HCT116 (cell line): ENCODE measurements around the gene SMIM35. TPM values are rescaled to one million over a fixed set of nuclear protein-coding genes. Genes with fewer than 3 reads are reported as not detected.

Experiments
- ATAC-seq: fragments of 200-7000 bp; cut with Tn5 transposase; 2 replicates; pipeline ENCODE4 v1.9.1; 2020; ENCODE audit warnings: mild to moderate bottlenecking, moderate library complexity
- BruUV-seq: library from RNA; stranded (reverse); fragments of 400-500 nt; replicated peaks from 2 replicates; lab custom pipeline; 2021; lab: Mats Ljungman, UMichigan
- CTCF ChIA-PET: fragments of 300-600 bp; sonication (Branson Sonifier 250); formaldehyde crosslinking; loops from one replicate; lab custom pipeline; 2021; ENCODE audit warnings: antibody characterized with exemption; lab: Charles Lee
- POLR2A ChIA-PET: fragments of 300-600, 350-600 bp; sonication (Branson Sonifier 250); formaldehyde crosslinking; loops from one replicate; lab custom pipeline; 2021; ENCODE audit warnings: antibody characterized with exemption; lab: Charles Lee
- RAD21 ChIA-PET, 2 experiments: fragments of 300-600 bp; sonication (Branson Sonifier 250); formaldehyde crosslinking; loops; one replicate each; lab custom pipeline; 2023; ENCODE audit warnings: low total read pairs in 2 of 2; ENCODE audit not compliant: uncharacterized antibody in 2 of 2, unreplicated experiment in 2 of 2, low non-redundant PET in 1 of 2; lab: Charles Lee
- DNase-seq: peaks from one replicate; pipeline ENCODE4 v3.0.0-alpha.2; 2010; ENCODE audit warnings: low read depth, low spot score
- H2AFZ ChIP-seq: fragments of 200-600 bp; shearing (Covaris generic), sonication (generic); 2 replicates; pipeline ENCODE4 v1.6.1; 2017; ENCODE audit warnings: low read depth, mixed run types, mixed read lengths, antibody characterized with exemption, low read length; ENCODE audit not compliant: poor library complexity, severe bottlenecking
- H3K27ac ChIP-seq: 2 replicates; pipeline ENCODE4 v1.5.1; 2012; ENCODE audit warnings: low read depth, low read length
- H3K27me3 ChIP-seq: fragments of 200-600 bp; sonication (generic); 2 replicates; pipeline ENCODE4 v1.6.1; 2016; ENCODE audit warnings: mixed run types, low read length, mixed read lengths; ENCODE audit not compliant: insufficient read depth
- H3K36me3 ChIP-seq, 2 experiments: fragments of 200-500 bp in 1 of 2; fragments of 200-600 bp in 1 of 2; sonication (Bioruptor generic) in 1 of 2; sonication (generic) in 1 of 2; 2 replicates each; pipeline versions ENCODE4 v1.5.1 to v1.6.1; 2014 to 2016; ENCODE audit warnings: low read length in 2 of 2, inconsistent platforms in 1 of 2, mixed read lengths in 1 of 2, mixed run types in 1 of 2; ENCODE audit not compliant: insufficient read depth in 2 of 2, control insufficient read depth in 1 of 2
- H3K4me1 ChIP-seq, 2 experiments: fragments of 200-600 bp in 1 of 2; sonication (generic) in 1 of 2; 2 replicates each; pipeline versions ENCODE4 v1.5.1 to v1.6.1; 2012 to 2017; ENCODE audit warnings: low read length in 2 of 2, inconsistent platforms in 1 of 2, mild to moderate bottlenecking in 1 of 2, mixed read lengths in 1 of 2, mixed run types in 1 of 2, moderate library complexity in 1 of 2; ENCODE audit not compliant: insufficient read depth in 2 of 2, control insufficient read depth in 1 of 2
- H3K4me2 ChIP-seq: fragments of 200-600 bp; sonication (generic); 2 replicates; pipeline ENCODE4 v1.6.1; 2017; ENCODE audit warnings: mixed run types, low read length, mixed read lengths
- H3K4me3 ChIP-seq, 2 experiments: fragments of 200-600 bp in 1 of 2; sonication (generic) in 1 of 2; replicated peaks in 1 of 2; 2 replicates each; pipeline ENCODE4 v1.5.1; 2011 to 2016; ENCODE audit warnings: low read length in 2 of 2, control low read depth in 1 of 2, low read depth in 1 of 2, mild to moderate bottlenecking in 1 of 2, mixed read lengths in 1 of 2, mixed run types in 1 of 2
- H3K79me2 ChIP-seq: fragments of 200-600 bp; sonication (generic); 2 replicates; pipeline ENCODE4 v1.6.1; 2017; ENCODE audit warnings: mild to moderate bottlenecking, mixed run types, low read length, moderate library complexity, mixed read lengths; ENCODE audit not compliant: insufficient read depth
- H3K9ac ChIP-seq: fragments of 200-600 bp; sonication (generic); 2 replicates; pipeline ENCODE4 v1.6.1; 2016; ENCODE audit warnings: low read length, mixed read lengths
- H3K9me2 ChIP-seq: fragments of 200-600 bp; sonication (generic), shearing (Covaris generic); 2 replicates; pipeline ENCODE4 v1.6.1; 2017; ENCODE audit warnings: mixed run types, mild to moderate bottlenecking, moderate library complexity; ENCODE audit not compliant: insufficient read depth
- H3K9me3 ChIP-seq, 2 experiments: fragments of 200-500 bp in 1 of 2; fragments of 200-600 bp in 1 of 2; sonication (Bioruptor generic) in 1 of 2; sonication (generic) in 1 of 2; 2 replicates each; pipeline ENCODE4 v1.6.1; 2014 to 2017; ENCODE audit warnings: low read length in 2 of 2, mixed read lengths in 2 of 2, inconsistent platforms in 1 of 2, low read depth in 1 of 2, mild to moderate bottlenecking in 1 of 2, mixed run types in 1 of 2, moderate library complexity in 1 of 2; ENCODE audit not compliant: control insufficient read depth in 1 of 2, insufficient read depth in 1 of 2
- H4K20me1 ChIP-seq: fragments of 200-600 bp; sonication (generic), shearing (Covaris generic); 2 replicates; pipeline ENCODE4 v1.6.1; 2017; ENCODE audit warnings: mixed run types, mild to moderate bottlenecking, moderate library complexity; ENCODE audit not compliant: insufficient read depth
- CBX3 ChIP-seq: IDR thresholded peaks from 2 replicates; pipeline ENCODE4 v1.6.1; 2012; ENCODE audit warnings: low read depth
- FOSL1 ChIP-seq: IDR thresholded peaks from 2 replicates; pipeline ENCODE4 v1.6.1; 2012; ENCODE audit warnings: low read depth
- JUND ChIP-seq: IDR thresholded peaks from 2 replicates; pipeline ENCODE4 v1.6.1; 2012
- RAD21 ChIP-seq: IDR thresholded peaks from 2 replicates; pipeline ENCODE4 v1.6.1; 2012; ENCODE audit warnings: low read depth, mild to moderate bottlenecking
- SIN3A ChIP-seq: IDR thresholded peaks from 2 replicates; pipeline ENCODE4 v1.6.1; 2012; ENCODE audit warnings: low read depth
- SP1 ChIP-seq: IDR thresholded peaks from 2 replicates; pipeline ENCODE4 v1.6.1; 2012; ENCODE audit warnings: low read depth
- SRF ChIP-seq: IDR thresholded peaks from 2 replicates; pipeline ENCODE4 v1.6.1; 2012; ENCODE audit warnings: low read depth
- TCF7L2 ChIP-seq: IDR thresholded peaks from 2 replicates; pipeline ENCODE4 v1.7.0; 2011; ENCODE audit warnings: borderline replicate concordance, inconsistent platforms; ENCODE audit not compliant: insufficient read depth, insufficient read length; ENCODE audit errors: extremely low read depth
- YY1 ChIP-seq: IDR thresholded peaks from 2 replicates; pipeline ENCODE4 v1.6.1; 2011; ENCODE audit warnings: low read length, low read depth, moderate library complexity, mild to moderate bottlenecking; ENCODE audit not compliant: insufficient replicate concordance; ENCODE audit errors: extremely low read depth
- ZFX ChIP-seq: fragments of 450-650 bp; IDR thresholded peaks from 2 replicates; pipeline ENCODE4 v1.6.1; 2017
- ZNF274 ChIP-seq: fragments of 200-500 bp; sonication (Bioruptor generic); IDR thresholded peaks from 2 replicates; pipeline ENCODE4 v1.6.1; 2014; ENCODE audit warnings: mild to moderate bottlenecking, low read depth, low read length, inconsistent platforms
- intact Hi-C: fragments of 100-400 bp; cut with micrococcal nuclease; formaldehyde crosslinking; loops from 2 replicates; pipeline ENCODE4 v1.10.0; 2022
- total RNA-seq: library from RNA; stranded (reverse); gene quantifications from one replicate; pipeline ENCODE4 v1.2.1, GENCODE V29; 2021; ENCODE audit not compliant: unreplicated experiment
- TF ChIP-seq, protein P1 (sequence below): IDR thresholded peaks from 2 replicates; pipeline ENCODE4 v1.6.1; 2012; ENCODE audit warnings: low read depth
- TF ChIP-seq, protein P2 (sequence below): IDR thresholded peaks from 2 replicates; pipeline ENCODE4 v1.6.1; 2012

SMIM35 gene
- total RNA-seq, 1 experiment from 2014 or later, result not detected

DNA sequence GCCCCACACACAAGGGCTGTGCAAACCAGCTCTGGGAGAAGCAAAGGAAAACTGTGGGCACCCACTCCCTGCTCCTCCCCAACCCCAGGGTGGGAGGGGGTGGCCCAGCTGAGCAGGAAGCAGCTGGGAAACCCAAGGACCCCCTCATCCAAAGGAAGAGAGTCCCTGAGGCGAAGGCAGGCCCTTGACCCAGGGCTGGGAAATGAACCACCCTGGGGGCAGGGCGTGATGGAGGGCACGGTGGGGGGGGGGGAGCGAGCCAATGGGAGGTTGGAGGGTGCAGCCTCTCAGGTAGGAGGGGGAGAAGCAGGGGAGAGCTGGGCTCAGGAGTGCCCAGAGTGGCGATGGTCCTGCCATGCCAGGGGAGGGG, 49.0 kb upstream of the SMIM35 start:
- Histone ChIP-seq H3K27ac (no peak overlapping the region), H3K79me2 (no peaks in the 10 kb centered on the region), H3K9me2 (no peaks in the 10 kb centered on the region), H3K9me3 (no peaks in the 10 kb centered on the region), H3K36me3 (no peaks in the 10 kb centered on the region), H3K4me3 (no peak overlapping the region), H3K4me1 (no peaks in the 10 kb centered on the region), H2AFZ (no peak overlapping the region), H3K4me2 (no peak overlapping the region), H3K27me3 (no peaks in the 10 kb centered on the region), H3K9ac (no peak overlapping the region), H4K20me1 (no peaks in the 10 kb centered on the region)
- ATAC-seq, result no peak
- intact Hi-C loops, result no loop called here
- ChIA-PET RAD21 (no interaction called here), POLR2A (no interaction called here), CTCF (no interaction called here)
- BruUV-seq, result no TSS peak
- TF ChIP-seq SIN3A (no peak), RAD21 (no peak)
- TF ChIP-seq, protein P1, sequence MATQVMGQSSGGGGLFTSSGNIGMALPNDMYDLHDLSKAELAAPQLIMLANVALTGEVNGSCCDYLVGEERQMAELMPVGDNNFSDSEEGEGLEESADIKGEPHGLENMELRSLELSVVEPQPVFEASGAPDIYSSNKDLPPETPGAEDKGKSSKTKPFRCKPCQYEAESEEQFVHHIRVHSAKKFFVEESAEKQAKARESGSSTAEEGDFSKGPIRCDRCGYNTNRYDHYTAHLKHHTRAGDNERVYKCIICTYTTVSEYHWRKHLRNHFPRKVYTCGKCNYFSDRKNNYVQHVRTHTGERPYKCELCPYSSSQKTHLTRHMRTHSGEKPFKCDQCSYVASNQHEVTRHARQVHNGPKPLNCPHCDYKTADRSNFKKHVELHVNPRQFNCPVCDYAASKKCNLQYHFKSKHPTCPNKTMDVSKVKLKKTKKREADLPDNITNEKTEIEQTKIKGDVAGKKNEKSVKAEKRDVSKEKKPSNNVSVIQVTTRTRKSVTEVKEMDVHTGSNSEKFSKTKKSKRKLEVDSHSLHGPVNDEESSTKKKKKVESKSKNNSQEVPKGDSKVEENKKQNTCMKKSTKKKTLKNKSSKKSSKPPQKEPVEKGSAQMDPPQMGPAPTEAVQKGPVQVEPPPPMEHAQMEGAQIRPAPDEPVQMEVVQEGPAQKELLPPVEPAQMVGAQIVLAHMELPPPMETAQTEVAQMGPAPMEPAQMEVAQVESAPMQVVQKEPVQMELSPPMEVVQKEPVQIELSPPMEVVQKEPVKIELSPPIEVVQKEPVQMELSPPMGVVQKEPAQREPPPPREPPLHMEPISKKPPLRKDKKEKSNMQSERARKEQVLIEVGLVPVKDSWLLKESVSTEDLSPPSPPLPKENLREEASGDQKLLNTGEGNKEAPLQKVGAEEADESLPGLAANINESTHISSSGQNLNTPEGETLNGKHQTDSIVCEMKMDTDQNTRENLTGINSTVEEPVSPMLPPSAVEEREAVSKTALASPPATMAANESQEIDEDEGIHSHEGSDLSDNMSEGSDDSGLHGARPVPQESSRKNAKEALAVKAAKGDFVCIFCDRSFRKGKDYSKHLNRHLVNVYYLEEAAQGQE, result no peak
- DNase-seq, result no peak

DNA sequence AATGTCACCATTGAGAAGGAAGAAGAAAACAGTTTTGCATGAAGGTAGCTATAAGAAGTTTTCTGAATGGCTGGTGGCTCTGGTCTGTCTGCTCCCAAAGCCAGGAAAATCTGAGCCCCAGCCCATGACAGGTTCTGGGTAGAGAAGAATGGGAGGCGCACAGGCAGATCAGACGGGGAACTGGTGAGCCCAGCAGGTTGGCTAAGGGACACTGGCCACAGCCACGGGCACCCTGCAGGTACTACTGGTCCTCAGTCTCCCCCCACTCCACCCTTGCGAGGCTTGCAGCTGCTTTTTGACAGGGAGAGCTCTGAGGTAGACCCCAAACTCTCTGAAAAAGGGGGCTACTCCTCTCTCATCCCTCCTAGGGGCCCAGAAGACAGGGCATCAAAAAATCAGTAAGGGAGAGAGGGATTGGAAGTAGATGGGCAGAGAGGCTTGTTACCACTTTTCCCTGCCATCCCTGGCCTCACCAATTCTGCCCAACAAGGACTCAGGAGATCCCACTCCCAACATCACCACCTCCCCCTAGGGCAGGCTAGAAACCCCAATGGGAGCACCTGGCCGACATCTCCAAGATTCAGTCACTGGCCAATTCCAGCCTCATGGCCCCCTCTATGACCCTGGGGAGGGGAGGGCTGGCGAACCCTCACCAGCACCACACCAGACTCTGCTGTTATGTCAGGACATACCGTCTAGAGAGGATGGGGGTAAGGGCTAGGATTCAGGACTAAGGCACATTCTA, 48.5 kb upstream of the SMIM35 start:
- RAD21 ChIA-PET, result no interaction called here
- no peaks in the 10 kb centered on the region for H3K4me1 ChIP-seq
- ATAC-seq (no peak), DNase-seq (no peak)
- H3K36me3 ChIP-seq, result no peaks in the 10 kb centered on the region
- no peaks in the 10 kb centered on the region for H3K79me2 ChIP-seq
- no peak overlapping the region for H3K9ac ChIP-seq
- H3K9me2 ChIP-seq, result no peaks in the 10 kb centered on the region
- H4K20me1 ChIP-seq, result no peaks in the 10 kb centered on the region
- H3K27ac ChIP-seq, result no peak overlapping the region
- no peak overlapping the region for H3K4me3 ChIP-seq
- no peaks in the 10 kb centered on the region for H3K27me3 ChIP-seq
- CTCF ChIA-PET, result no interaction called here
- H2AFZ ChIP-seq, result no peak overlapping the region
- no peak overlapping the region for H3K4me2 ChIP-seq
- intact Hi-C loops, result no loop called here
- H3K9me3 ChIP-seq, result no peaks in the 10 kb centered on the region
- POLR2A ChIA-PET, result no interaction called here
- no TSS peak for BruUV-seq
- TF ChIP-seq SP1 (no peak), JUND (no peak), FOSL1 (no peak), ZNF274 (no peak), SRF (no peak), CBX3 (no peak), YY1 (no peak), ZFX (no peak), RAD21 (no peak), TCF7L2 (no peak)
- TF ChIP-seq, protein P1, result no peak
- TF ChIP-seq, protein P2, sequence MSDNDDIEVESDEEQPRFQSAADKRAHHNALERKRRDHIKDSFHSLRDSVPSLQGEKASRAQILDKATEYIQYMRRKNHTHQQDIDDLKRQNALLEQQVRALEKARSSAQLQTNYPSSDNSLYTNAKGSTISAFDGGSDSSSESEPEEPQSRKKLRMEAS, result no peak
